HEK293 (cell line): Measurements from ENCODE around the gene FKRP.

Experiments
- GLI2 ChIP-seq: fragments of 450-650 bp; formaldehyde crosslinking; IDR thresholded peaks from 2 replicates; pipeline ENCODE4; 2017; ENCODE audit warnings: missing biosample characterization, missing genetic modification characterization, low read depth, borderline replicate concordance
- GLIS2 ChIP-seq: fragments of 450-650 bp; formaldehyde crosslinking; IDR thresholded peaks from 2 replicates; pipeline ENCODE4 v1.5.1; 2016; ENCODE audit warnings: missing biosample characterization, missing genetic modification characterization
- HOXD13 ChIP-seq: sonication (generic); formaldehyde crosslinking; IDR thresholded peaks from 2 replicates; pipeline ENCODE4 v1.8.0; 2022; ENCODE audit warnings: missing genetic modification reagents, borderline replicate concordance
- KLF1 ChIP-seq: fragments of 450-650 bp; formaldehyde crosslinking; IDR thresholded peaks from 2 replicates; pipeline ENCODE4 v1.5.1; 2016; ENCODE audit warnings: missing biosample characterization, missing genetic modification characterization
- SCRT2 ChIP-seq: fragments of 450-650 bp; formaldehyde crosslinking; IDR thresholded peaks from 2 replicates; pipeline ENCODE4 v1.5.1; 2016; ENCODE audit warnings: missing biosample characterization, missing genetic modification characterization
- SETDB1 ChIP-seq: IDR thresholded peaks from one replicate; pipeline ENCODE4 v1.6.1; 2017; ENCODE audit warnings: mild to moderate bottlenecking, low read length, moderate library complexity, mixed read lengths; ENCODE audit not compliant: insufficient read length
- SP3 ChIP-seq: fragments of 450-650 bp; formaldehyde crosslinking; IDR thresholded peaks from 2 replicates; pipeline ENCODE4 v1.5.1; 2016; ENCODE audit warnings: missing biosample characterization, missing genetic modification characterization
- TCF7L2 ChIP-seq: IDR thresholded peaks from 2 replicates; pipeline ENCODE4 v1.6.1; 2011; ENCODE audit warnings: low read depth, mild to moderate bottlenecking, inconsistent platforms, low read length, moderate library complexity, borderline replicate concordance
- TRIM28 ChIP-seq: IDR thresholded peaks from 2 replicates; pipeline ENCODE4 v1.6.1; 2011; ENCODE audit warnings: low read length, control low read depth, borderline replicate concordance
- ZBTB10 ChIP-seq: fragments of 450-650 bp; formaldehyde crosslinking; IDR thresholded peaks from 2 replicates; pipeline ENCODE4 v1.5.1; 2016; ENCODE audit warnings: missing biosample characterization, missing genetic modification characterization
- ZBTB21 ChIP-seq: fragments of 450-650 bp; formaldehyde crosslinking; IDR thresholded peaks from 2 replicates; pipeline ENCODE4 v1.5.1; 2017; ENCODE audit warnings: missing biosample characterization, missing genetic modification characterization
- ZBTB7A ChIP-seq: fragments of 450-650 bp; formaldehyde crosslinking; IDR thresholded peaks from 2 replicates; pipeline ENCODE4 v1.5.1; 2016; ENCODE audit warnings: low read depth, missing biosample characterization, missing genetic modification characterization
- ZIC2 ChIP-seq: fragments of 450-650 bp; formaldehyde crosslinking; IDR thresholded peaks from 2 replicates; pipeline ENCODE4 v1.5.1; 2016; ENCODE audit warnings: missing biosample characterization, missing genetic modification characterization
- ZNF114 ChIP-seq: fragments of 450-650 bp; formaldehyde crosslinking; IDR thresholded peaks from 2 replicates; pipeline ENCODE4 v1.5.0; 2017; ENCODE audit warnings: missing biosample characterization, missing genetic modification characterization
- ZNF121 ChIP-seq: fragments of 450-650 bp; formaldehyde crosslinking; IDR thresholded peaks from 2 replicates; pipeline ENCODE4 v1.5.1; 2016; ENCODE audit warnings: missing biosample characterization, missing genetic modification characterization
- ZNF174 ChIP-seq: fragments of 450-650 bp; formaldehyde crosslinking; IDR thresholded peaks from 2 replicates; pipeline ENCODE4 v1.5.0; 2017; ENCODE audit warnings: missing biosample characterization, mild to moderate bottlenecking, missing genetic modification characterization
- ZNF2 ChIP-seq: fragments of 450-650 bp; formaldehyde crosslinking; IDR thresholded peaks from 2 replicates; pipeline ENCODE4 v1.5.1; 2016; ENCODE audit warnings: missing biosample characterization, missing genetic modification characterization
- ZNF202 ChIP-seq: fragments of 450-650 bp; formaldehyde crosslinking; IDR thresholded peaks from 2 replicates; pipeline ENCODE4 v1.5.1; 2016; ENCODE audit warnings: missing biosample characterization, missing genetic modification characterization, borderline replicate concordance
- ZNF248 ChIP-seq: fragments of 450-650 bp; formaldehyde crosslinking; IDR thresholded peaks from 2 replicates; pipeline ENCODE4 v1.5.1; 2017; ENCODE audit warnings: missing biosample characterization, missing genetic modification characterization
- ZNF311 ChIP-seq: fragments of 450-650 bp; formaldehyde crosslinking; IDR thresholded peaks from 2 replicates; pipeline ENCODE4 v1.5.1; 2017; ENCODE audit warnings: missing biosample characterization, missing genetic modification characterization, borderline replicate concordance
- ZNF391 ChIP-seq: fragments of 450-650 bp; formaldehyde crosslinking; IDR thresholded peaks from 2 replicates; pipeline ENCODE4 v1.5.1; 2016; ENCODE audit warnings: low read depth, missing biosample characterization, missing genetic modification characterization, borderline replicate concordance
- ZNF426 ChIP-seq: fragments of 450-650 bp; formaldehyde crosslinking; IDR thresholded peaks from 2 replicates; pipeline ENCODE4 v1.5.1; 2017; ENCODE audit warnings: missing biosample characterization, missing genetic modification characterization, mild to moderate bottlenecking, inconsistent platforms, moderate library complexity
- ZNF433 ChIP-seq: fragments of 450-650 bp; formaldehyde crosslinking; IDR thresholded peaks from 2 replicates; pipeline ENCODE4 v1.5.1; 2016; ENCODE audit warnings: missing biosample characterization, missing genetic modification characterization, low read depth
- ZNF473 ChIP-seq: fragments of 450-650 bp; formaldehyde crosslinking; IDR thresholded peaks from 2 replicates; pipeline ENCODE4 v1.5.1; 2017; ENCODE audit warnings: missing biosample characterization, missing genetic modification characterization
- ZNF510 ChIP-seq: fragments of 450-650 bp; formaldehyde crosslinking; IDR thresholded peaks from 2 replicates; pipeline ENCODE4 v1.5.1; 2018; ENCODE audit warnings: mild to moderate bottlenecking, missing genetic modification characterization, missing biosample characterization; ENCODE audit not compliant: insufficient replicate concordance
- ZNF548 ChIP-seq: fragments of 450-650 bp; formaldehyde crosslinking; IDR thresholded peaks from 2 replicates; pipeline ENCODE4 v1.5.1; 2016; ENCODE audit warnings: missing biosample characterization, missing genetic modification characterization
- ZNF549 ChIP-seq: fragments of 450-650 bp; IDR thresholded peaks from 2 replicates; pipeline ENCODE4 v1.5.1; 2018; ENCODE audit warnings: missing biosample characterization, missing genetic modification characterization, mild to moderate bottlenecking, inconsistent platforms, moderate library complexity
- ZNF558 ChIP-seq: fragments of 450-650 bp; formaldehyde crosslinking; IDR thresholded peaks from 2 replicates; pipeline ENCODE4 v1.5.1; 2016; ENCODE audit warnings: missing biosample characterization, missing genetic modification characterization
- ZNF600 ChIP-seq: fragments of 450-650 bp; formaldehyde crosslinking; IDR thresholded peaks from 2 replicates; pipeline ENCODE4 v1.5.1; 2016; ENCODE audit warnings: missing biosample characterization, missing genetic modification characterization
- ZNF654 ChIP-seq: fragments of 450-650 bp; formaldehyde crosslinking; IDR thresholded peaks from 2 replicates; pipeline ENCODE4 v1.5.1; 2016; ENCODE audit warnings: low read depth, missing biosample characterization, missing genetic modification characterization
- ZNF664 ChIP-seq: fragments of 450-650 bp; formaldehyde crosslinking; IDR thresholded peaks from 2 replicates; pipeline ENCODE4 v1.5.1; 2016; ENCODE audit warnings: missing biosample characterization, missing genetic modification characterization
- ZNF707 ChIP-seq: fragments of 450-650 bp; formaldehyde crosslinking; IDR thresholded peaks from 2 replicates; pipeline ENCODE4 v1.5.1; 2016; ENCODE audit warnings: missing biosample characterization, missing genetic modification characterization
- ZNF747 ChIP-seq: fragments of 450-650 bp; formaldehyde crosslinking; IDR thresholded peaks from 2 replicates; pipeline ENCODE4 v1.5.1; 2016; ENCODE audit warnings: missing biosample characterization, missing genetic modification characterization
- ZNF830 ChIP-seq: fragments of 450-650 bp; IDR thresholded peaks from 2 replicates; pipeline ENCODE4 v1.5.0; 2018; ENCODE audit warnings: missing biosample characterization, missing genetic modification characterization, low read depth, mild to moderate bottlenecking, moderate library complexity
- ZNF837 ChIP-seq: fragments of 450-650 bp; formaldehyde crosslinking; IDR thresholded peaks from 2 replicates; pipeline ENCODE4 v1.5.1; 2016; ENCODE audit warnings: missing biosample characterization, missing genetic modification characterization
- ZSCAN23 ChIP-seq: fragments of 450-650 bp; formaldehyde crosslinking; IDR thresholded peaks from 2 replicates; pipeline ENCODE4 v1.5.1; 2016; ENCODE audit warnings: missing biosample characterization, missing genetic modification characterization
- TF ChIP-seq, protein P1 (sequence below): fragments of 450-650 bp; formaldehyde crosslinking; IDR thresholded peaks from 2 replicates; pipeline ENCODE4 v1.5.1; 2016; ENCODE audit warnings: missing biosample characterization, missing genetic modification characterization
- TF ChIP-seq, protein P2 (sequence below): IDR thresholded peaks from 2 replicates; pipeline ENCODE4 v1.6.1; 2011; ENCODE audit warnings: mild to moderate bottlenecking, low read depth, low read length, borderline replicate concordance

FKRP gene

GRCh38 chr19:46788262-46788967 is 42.6 kb downstream of the FKRP start, which contains the start of gene SLC1A5 (continued):
- TF ChIP-seq ZNF114 (tag by site-specific recombination) (no peak), ZBTB7A (no peak; the same call in 1 of the 2 replicates), ZNF391 (tag by site-specific recombination) (peak; percentile 77), ZNF664 (tag by site-specific recombination) (no peak), ZNF747 (tag by site-specific recombination) (no peak), GLI2 (tag by site-specific recombination) (no peak), ZNF248 (tag by site-specific recombination) (no peak; the same call in 1 of the 2 replicates), ZBTB10 (tag by site-specific recombination) (no peak; the same call in 1 of the 2 replicates), ZNF473 (tag by site-specific recombination) (no peak), ZNF433 (tag by site-specific recombination) (no peak), ZNF837 (tag by site-specific recombination) (no peak), ZSCAN23 (tag by site-specific recombination) (0 out of 2 replicates have a peak, but pooled peaks have one; percentile 21), ZNF558 (tag by site-specific recombination) (no peak; the same call in 1 of the 2 replicates), GLIS2 (tag by site-specific recombination) (peak; percentile 70; the same call in 1 of the 2 replicates), ZNF121 (tag by site-specific recombination) (no peak), TCF7L2 (no peak), HOXD13 (CRISPR knock-in tag) (no peak), KLF1 (tag by site-specific recombination) (peak; percentile 66; the same call in 1 of the 2 replicates), ZNF707 (tag by site-specific recombination) (no peak), ZBTB21 (tag by site-specific recombination) (no peak), ZNF600 (tag by site-specific recombination) (0 out of 2 replicates have a peak, but pooled peaks have one; percentile 66), ZNF549 (tag by site-specific recombination) (no peak), TRIM28 (no peak), SP3 (tag by site-specific recombination) (peak; percentile 93), ZNF548 (tag by site-specific recombination) (no peak), ZNF654 (no peak), ZNF202 (tag by site-specific recombination) (no peak), ZNF2 (peak; percentile 24; the same call in 1 of the 2 replicates), ZNF830 (tag by site-specific recombination) (no peak), ZNF426 (tag by site-specific recombination) (no peak), ZNF311 (tag by site-specific recombination) (no peak), ZNF510 (tag by site-specific recombination) (no peak), SETDB1 (no peak), ZIC2 (peak; percentile 46), SCRT2 (tag by site-specific recombination) (no peak), ZNF174 (tag by site-specific recombination) (no peak)
- TF ChIP-seq, protein P1, sequence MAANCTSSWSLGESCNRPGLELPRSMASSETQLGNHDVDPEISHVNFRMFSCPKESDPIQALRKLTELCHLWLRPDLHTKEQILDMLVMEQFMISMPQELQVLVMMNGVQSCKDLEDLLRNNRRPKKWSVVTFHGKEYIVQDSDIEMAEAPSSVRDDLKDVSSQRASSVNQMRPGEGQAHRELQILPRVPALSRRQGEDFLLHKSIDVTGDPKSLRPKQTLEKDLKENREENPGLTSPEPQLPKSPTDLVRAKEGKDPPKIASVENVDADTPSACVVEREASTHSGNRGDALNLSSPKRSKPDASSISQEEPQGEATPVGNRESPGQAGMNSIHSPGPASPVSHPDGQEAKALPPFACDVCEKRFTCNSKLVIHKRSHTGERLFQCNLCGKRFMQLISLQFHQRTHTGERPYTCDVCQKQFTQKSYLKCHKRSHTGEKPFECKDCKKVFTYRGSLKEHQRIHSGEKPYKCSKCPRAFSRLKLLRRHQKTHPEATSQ (tag by site-specific recombination), result no peak
- TF ChIP-seq, protein P2, sequence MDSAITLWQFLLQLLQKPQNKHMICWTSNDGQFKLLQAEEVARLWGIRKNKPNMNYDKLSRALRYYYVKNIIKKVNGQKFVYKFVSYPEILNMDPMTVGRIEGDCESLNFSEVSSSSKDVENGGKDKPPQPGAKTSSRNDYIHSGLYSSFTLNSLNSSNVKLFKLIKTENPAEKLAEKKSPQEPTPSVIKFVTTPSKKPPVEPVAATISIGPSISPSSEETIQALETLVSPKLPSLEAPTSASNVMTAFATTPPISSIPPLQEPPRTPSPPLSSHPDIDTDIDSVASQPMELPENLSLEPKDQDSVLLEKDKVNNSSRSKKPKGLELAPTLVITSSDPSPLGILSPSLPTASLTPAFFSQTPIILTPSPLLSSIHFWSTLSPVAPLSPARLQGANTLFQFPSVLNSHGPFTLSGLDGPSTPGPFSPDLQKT, result no peak
